ENCODE measurements around the gene RAB14.

GRCh38 chr9:121225240-121225639 is 23.6 kb upstream of the RAB14 start:
- TF ChIP-seq CTCF (IDR thresholded peaks at IDR 0.05) (no peak), POLR2A (IDR thresholded peaks at IDR 0.05) (no peak), EP300 (IDR thresholded peaks at IDR 0.05) (no peak), POLR2AphosphoS5 (IDR thresholded peaks at IDR 0.05) (no peak)
